AG20443 (cell line): ENCODE measurements around the gene HAUS2.

Experiments used
- DNase-seq: peaks from one replicate; pipeline ENCODE4 v3.0.0; 2012; ENCODE audit warnings: low spot score, mixed read lengths

The HAUS2 gene

GRCh38 chr15:42608752-42609488 is 60.3 kb downstream of the HAUS2 start:
- DNase-seq: no peak

GRCh38 chr15:42611532-42611931 is 62.9 kb downstream of the HAUS2 start:
- DNase-seq: no peak

- DNase-seq: no peak
Measured at GRCh38 chr15:42612367-42612912, 63.8 kb downstream of the HAUS2 start.

GRCh38 chr15:42616107-42616506 is 67.5 kb downstream of the HAUS2 start:
- no peak for DNase-seq
